CD4-positive, alpha-beta T cell treated with Interleukin-15 for 1 hour (primary cell): Measurements from ENCODE around the gene ROR1.

Experiments used
- DNase-seq: peaks from one replicate; pipeline ENCODE4 v3.0.0-alpha.2; 2020

Gene ROR1

DNA sequence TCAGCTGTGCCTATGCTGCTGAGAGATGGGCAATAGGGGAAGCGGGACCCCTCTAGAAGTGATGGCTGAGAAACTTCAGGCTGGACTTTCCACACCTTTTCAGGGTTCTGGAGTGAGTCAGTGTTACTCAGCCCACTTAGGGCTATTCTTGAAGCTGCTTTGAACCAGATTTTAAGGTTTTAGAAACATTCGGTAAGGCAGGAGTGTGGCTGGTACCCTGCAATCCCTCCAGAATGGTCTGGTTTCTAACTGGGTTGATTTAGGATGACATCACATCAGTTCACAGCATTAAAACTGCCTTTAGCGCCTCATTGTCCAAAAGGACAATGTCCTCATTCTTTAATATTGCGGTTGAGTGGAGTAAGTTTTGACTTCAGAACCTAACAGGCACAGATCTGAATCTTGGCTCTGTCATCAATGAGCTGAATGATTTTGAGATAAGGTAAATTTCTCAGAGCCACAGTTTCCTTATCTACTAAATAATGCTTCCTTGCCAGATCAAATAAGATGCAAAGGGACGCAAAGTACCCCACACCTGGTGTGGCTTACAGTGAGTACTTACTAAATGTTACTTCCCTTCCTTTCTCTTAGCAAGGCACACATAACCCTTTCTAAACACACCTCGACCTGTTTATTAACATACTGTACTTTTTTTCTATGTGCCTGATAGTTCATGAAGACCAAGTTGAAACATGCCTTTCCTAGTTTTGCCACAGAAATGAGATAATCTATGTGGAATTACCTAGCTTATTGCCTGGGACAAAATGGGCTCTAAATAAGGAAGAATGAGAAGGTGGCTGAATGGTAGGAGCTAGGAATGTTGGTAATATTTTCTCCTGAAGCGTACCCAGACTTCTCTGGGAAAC lies 209.8 kb downstream of the ROR1 start:
- DNase-seq = no peak

DNA sequence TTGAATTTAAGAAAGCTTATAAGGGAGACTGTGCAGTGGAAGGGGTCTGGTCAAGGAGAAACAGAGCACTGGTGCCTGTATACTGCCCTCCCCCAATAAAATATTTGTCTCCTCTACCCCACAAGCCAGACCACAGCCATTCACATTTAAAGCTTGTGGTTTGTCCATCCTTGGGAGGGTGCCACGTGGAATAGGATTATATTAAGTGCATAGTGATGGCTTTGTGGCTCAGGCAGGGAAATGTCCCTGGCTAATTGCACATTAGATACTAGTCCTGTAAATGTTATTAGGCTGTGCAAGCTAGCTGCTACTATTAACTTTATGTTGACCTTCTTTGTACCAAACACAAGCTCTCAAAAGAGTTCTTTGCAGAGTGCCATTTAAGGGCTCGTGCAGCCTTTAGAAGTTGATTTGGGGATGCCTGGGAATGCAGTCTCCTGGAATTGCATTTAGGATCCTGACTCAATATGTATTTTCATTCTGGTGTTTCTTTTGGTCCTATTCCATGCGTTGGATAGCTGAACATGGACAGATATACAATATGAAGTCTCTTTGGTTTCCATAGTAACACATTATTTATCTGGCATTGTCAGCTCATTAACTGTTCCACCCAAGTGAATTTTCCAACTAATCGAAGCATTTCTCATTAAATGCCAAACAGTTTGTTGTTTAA lies 210.6 kb downstream of the ROR1 start:
- DNase-seq = no peak

DNA sequence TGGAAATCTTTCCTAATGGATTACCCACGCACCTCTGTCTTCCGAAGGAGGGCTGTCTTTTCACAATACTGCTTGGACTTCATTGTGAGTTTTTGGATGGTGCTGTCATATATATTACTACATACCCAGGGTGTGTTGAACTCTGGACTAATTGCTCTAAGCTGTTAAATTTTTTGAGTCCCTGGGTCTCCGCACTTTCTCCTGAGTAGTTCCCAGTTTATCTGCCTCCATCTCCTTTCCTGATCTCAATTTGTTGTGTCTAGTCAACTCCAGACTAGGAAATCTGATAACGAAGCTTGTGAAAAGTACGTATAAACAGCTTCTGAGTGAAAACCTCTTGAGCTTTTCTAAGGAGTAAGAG lies 211.1 kb downstream of the ROR1 start:
- DNase-seq = no peak

DNA sequence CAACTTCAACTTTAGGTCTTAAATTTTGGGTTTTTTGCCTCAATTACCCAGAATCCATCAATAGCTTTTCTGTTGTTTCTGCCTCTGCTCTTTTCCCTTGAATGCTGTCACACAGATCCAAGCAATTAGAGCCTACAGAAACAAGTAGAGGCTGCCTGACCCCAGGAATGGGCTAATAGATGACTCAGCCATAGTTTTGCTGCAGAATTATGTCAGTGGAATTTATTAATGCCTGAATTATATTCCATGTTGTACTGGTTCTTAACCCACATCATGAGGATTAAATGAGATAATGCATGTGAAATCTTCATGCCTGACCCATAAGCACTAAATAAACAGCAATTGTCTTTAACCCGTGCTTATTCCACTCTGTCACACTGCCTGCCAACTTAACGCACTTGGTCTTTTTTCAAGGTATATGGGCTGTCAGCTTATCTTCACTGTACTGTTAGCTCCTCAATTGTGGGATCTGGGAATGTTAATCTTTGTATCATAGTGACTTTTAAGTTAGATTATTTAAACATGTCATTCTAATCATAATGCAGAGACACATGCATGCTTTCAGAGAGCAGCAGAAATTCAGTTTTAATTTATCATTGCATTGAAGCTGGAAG lies 213.3 kb downstream of the ROR1 start:
- no peak for DNase-seq

DNA sequence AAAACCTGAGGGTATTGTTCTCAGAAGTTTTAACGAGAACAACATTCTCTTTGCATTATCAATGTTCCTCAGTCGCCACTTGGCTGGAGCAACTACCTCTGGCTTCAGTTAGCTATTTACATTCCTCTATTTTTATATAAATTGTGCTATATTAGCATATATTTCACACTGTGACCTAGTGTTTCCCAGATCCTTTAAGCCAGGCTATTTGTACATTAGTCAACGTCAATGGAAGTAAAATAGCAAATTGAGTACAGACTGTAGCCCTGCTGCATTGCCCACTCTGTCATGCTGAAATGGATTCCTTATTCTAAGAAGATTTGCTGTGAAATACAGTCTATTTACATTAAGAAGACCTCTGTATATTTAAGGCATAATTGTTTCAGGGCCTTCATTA lies 213.8 kb downstream of the ROR1 start:
- no peak for DNase-seq

DNA sequence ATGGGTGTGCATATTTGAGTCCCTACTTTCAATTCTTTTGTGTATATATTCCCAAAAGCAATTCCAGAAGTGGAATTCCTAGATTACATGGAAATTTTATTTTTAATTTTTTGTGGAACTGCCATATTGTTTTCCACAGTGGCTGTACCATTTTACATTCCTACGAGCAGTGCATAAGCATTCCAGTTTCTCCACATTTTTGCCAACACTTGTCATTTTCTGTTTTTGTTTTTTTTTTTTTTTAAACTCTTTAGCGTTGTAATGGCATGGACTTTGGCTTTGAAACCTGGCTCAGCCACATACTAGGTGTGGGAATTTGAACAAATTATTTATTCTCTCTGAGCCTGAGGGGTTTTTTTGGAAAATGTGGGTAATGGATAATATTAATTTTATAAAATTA lies 215.1 kb downstream of the ROR1 start:
- no peak for DNase-seq

DNA sequence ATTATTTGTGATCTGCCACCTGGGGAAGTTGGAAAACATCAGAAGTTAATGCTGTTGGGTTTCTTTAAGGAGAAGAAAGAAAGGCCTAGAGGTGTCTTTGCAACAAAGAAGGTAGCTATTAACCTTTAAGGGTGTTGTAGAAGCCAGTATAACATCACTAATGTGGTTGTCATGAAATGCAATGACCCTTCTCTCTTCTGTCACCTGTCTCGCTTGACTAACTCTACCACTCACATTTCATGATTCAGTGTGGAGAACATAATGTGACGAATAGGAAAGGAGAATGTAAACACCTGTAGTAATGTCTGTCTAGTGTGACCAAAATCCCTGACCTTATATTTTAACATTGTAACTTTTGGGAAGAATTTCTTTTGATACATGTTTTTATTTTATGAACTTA lies 217.9 kb downstream of the ROR1 start:
- DNase-seq = no peak

DNA sequence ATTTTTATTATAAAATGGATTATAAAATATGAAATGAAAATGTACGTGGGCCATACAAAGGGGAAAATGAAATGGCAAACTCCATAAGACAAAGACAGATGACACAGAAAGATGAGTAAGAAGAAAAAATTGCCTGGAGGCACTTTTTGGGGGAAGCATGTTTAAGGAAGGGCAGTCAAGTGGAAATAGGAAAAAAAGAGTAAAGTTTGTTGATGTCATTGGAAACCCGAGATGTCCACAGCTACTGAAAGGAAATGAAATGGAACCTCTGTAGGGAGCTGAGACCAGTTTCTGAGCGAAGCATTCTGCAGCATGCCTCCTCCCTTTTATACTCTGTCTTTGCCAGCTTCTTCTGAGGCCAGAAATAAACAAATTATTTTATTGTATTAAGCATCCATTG lies 226.2 kb downstream of the ROR1 start:
- no peak for DNase-seq

DNA sequence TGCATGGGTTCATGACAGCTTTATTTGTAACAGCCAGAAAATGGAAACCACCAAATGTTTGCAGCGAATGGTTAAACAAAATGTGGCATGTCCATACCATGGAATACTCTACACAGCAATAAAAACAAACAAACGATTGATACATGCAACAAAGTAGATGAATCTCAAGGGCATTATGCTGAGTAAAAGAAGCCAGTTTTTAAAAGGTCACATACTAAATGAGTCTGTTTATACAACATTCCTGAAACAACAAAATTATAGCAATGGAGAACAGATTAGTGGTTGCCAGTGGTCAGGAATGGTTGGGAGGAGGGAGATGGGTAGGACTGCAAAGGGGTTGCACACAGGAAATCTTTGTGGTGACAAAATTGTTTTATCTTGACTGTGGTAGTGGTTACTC lies 227.2 kb downstream of the ROR1 start:
- DNase-seq = no peak

DNA sequence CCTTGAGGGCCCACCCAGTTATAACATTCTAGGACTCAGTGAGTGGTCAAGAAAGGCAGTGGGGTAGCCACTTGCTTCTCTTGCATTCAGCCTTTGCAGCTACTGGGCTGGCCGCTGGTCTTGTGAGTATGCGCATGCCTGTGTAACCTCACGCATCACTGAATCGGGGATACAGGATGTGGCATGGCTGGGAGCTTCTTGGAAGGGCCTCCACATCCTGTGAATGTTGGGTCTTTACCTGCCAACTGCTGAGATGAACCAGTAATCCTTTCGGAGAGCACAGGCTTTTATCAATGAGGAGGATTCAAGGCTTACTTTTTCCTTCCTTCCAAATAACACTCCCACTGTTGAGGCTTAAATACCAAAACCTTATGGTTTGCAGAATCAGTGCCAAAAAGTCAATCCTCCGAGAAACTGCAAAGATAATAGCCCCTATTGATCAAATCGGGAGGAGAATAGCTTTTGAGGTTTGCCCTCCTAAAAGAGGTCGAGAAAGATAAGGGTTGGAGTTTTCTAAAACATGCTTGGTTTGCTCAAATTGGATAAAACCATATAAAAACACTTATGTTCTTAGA lies 230.7 kb downstream of the ROR1 start:
- no peak for DNase-seq

DNA sequence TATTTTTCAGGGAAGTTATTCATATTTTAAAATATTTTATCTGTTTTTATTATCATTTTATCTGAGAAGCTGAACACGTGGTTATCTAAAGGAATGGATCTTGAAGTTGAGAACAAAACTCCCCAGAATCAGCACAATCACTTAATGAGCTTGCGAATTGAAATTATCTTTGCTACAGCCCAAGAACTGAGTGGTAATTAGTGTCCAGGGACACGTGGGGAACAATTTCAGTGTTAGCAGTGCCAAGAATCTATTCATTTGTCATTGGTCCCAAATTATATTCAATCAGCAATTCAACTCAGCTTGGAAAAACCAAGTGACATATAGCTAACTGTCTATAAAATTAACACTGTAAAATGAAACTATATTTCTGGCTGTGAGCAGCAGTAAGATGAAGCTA lies 232.0 kb downstream of the ROR1 start:
- no peak for DNase-seq

DNA sequence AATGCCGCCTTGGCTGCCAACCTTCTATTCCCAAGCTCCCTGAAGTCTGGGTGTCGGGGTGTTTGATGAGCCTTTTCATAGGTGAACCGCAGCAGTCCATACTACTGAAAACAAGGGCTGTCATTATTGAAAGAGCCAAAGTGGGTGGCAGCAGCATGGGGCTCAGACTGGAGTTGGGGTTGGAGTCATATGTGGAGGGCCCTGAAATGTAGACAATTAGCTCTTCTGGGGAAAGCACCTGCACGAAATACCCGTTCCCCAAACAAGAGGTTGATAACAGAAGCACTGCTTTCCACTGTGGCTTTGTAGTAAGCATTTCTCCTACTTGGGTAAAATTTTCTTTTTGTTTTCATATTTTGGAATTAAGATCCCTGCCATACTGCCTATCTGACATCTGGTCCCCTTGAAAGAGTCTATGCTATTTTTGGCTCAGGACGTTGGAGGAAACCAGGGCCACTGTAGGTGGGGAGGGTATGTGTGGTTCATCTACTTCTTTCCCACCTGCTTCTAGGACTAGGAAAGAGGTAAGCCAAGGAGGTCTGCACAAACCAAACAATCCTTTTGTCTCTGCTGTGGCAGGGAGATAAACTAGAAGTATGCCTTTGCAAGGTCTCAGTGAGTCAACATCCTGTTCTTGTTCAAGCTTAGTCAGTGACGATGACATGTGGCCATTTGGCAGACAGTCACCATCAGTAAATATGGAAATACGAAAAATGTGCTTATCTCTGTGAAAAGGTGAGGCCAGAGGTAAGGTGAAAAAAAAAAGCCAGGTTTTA lies 232.6 kb downstream of the ROR1 start:
- no peak for DNase-seq

DNA sequence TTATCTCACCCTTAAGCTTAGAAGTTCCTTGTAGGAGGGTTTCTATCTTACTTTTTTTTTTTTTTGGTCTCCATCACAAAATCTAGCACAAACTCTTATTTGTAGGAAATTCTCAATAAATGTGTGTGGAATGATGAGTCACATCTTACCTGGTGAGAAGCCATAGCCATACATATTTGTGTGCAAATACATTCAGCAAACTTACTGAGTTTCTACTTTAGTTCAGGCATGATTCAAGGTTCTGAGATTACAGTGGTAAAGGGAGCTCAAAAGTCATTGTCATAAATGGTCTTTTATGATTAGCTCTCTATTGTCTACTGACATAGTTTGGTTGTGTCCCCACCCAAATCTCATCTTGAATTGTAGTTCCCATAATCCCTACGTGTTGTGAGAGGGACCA lies 236.5 kb downstream of the ROR1 start:
- DNase-seq = no peak

DNA sequence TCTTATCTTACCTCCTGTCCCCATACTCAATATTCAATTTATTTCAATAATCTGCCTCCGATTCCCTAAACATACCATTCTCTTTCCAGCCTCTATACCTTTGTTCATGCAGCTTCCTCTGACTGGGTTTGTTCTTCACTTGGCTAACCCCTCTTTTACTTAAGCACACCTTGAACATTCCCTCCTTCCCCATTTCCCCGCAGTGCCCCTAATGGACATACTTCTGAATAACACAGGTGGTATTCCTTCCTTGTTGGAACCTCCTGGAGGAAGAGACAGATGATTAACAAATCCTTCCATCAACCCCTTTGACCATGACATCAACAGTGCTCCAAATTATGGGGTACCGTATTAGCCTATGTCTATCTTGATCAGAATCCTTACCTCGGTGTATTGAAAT lies 239.6 kb downstream of the ROR1 start:
- no peak for DNase-seq

DNA sequence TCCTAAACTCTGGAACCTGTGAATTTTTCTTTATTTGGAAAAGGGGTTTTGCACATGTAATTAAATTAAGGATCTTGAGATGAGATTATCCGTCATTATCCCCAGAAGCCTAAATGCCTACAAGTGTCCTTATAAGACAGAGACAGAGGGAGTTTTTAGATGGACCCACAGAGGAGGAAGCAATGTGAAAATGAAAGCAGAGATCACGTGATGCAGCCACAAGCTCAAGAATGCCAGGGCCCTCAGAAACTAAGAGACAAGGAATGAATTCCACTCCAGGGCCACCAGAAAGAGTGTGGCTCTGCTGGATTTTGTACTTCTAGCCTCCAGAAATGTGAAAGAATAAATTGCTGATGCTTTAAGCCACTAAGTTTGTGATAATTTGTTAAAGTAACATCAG lies 246.0 kb downstream of the ROR1 start:
- no peak for DNase-seq

DNA sequence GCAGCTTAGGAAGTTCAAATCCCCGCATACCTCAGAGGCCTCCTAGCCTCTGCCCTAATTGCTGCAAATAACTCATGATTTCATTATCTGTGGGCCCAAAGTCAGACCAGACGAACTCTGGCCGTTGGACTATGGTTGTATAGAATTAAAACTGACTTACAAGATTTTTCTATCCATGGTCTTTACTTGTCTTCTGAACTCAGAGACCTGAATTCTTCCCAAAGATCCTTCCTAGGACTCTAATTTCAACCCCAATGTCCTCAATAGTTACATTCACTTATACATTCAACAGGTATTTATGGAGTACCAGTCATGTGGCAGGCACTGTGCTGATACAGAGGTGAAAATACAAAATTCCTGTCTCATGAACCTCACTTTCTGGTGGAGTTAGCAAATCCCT lies 247.2 kb downstream of the ROR1 start:
- DNase-seq = no peak

DNA sequence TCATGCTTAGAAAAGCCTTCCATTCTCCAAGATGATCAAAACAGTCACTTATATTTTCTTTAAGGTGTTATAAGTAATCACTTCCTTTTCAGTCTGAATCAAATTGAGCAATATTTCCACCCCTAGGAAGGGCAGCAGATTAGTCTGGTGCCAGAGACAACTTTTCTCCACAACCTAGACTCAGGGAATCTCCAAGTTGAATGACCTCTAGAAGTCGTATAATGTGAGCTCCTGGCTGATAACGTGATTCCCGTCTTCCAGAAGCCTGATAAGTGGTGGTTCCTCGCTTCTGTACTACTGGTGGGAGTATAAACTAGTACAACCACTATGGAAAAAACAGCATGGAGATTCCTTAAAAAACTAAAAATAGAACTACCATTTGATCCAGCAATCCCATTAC lies 251.2 kb downstream of the ROR1 start:
- DNase-seq = no peak

DNA sequence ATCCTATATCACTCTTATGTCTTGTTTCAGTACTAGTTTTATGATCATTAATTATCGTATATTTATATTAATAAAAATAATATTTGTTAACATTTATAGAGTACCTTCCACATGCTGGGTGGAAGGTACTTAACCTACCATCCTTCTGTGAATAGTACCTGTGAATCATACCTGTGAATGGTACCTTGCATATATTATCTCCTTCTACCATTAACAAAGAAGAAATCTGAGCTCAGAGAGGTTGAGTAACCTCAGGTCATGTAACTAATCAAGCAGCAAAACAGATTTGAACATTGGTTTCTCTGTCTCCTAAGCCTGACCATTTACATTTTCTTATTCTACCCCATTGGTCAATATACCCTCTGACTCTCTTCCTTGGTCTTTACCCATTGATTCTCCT lies 255.2 kb downstream of the ROR1 start:
- no peak for DNase-seq

DNA sequence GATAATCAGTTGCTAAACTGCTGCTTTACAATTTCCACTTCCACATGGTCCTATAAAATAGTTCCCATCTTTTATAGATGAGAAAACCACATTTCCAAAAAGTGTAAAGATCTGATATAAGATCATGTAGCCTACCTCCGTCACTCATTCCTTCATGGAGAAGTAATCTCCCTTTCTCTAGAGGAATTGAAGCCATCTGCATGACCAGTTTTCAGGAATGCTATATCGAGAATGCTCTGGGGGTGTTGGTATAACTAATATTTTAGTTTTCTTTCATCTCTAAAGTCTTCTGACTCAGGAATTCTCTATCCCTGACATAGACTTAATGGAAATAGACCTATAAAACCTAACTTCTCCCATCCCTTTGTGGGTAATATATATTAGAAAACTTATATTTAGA lies 256.6 kb downstream of the ROR1 start:
- DNase-seq = no peak

DNA sequence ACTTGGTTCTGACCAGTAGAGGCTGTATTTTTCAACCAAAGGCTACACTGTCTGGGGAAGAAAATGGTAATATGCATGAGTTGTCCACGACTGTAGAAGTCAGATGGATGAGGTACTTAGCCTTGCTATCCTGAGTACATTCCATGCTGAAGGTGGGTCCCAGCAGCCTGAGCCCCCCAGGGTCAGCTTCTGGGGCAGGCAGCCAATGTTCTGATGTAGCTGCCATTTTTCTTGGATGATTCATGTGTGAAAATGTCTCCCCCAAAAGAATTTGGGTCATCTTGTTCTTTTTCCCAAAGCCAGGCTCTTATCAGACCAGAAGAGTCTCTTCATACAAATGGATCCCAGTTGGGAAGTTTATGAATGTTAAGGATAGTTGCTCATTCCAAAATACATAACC lies 257.4 kb downstream of the ROR1 start:
- DNase-seq = no peak

DNA sequence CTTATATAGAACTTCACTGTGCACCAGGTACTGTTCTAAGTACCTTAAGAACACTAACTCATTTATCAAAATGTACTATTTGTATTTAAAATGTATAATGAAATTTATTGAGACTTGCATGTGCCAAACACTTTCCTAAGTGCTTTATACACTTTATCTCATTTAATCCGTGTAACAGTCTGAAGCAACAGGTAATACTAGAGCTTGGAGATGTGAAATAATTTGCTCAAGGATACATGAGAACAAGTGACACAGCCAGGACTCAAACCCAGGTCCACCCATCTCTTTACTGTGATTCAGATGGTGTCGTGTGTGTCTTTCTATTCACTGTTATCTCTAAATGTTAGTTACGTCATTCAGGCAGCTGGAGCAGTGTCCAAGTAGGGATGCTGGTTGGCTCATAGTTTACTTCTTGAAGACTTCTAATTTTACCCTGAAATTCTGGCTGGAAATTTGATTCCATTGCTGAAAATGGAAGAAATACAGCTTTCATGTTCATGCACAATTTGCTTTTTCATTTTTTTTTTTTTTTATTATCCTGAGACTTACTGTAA lies 259.9 kb downstream of the ROR1 start:
- no peak for DNase-seq

DNA sequence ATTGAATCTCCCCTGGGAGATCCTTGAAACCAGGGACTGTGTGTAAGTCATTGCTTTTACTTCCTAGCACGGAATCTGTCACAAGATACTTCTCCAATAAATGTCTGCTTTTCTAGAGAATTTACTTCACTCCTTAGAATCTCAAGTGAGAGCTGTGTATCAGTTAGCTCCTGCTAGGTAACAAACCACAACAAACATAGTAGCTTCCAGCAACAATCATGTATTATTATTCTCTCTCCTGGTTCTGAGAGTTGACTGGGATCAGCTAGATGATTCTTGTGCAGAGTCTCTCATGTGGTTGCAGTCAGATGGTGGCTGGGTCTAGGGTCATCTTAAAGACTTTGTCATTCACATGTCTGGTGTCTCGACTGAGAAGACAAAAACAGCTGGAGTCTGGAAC lies 262.7 kb downstream of the ROR1 start:
- DNase-seq = no peak

DNA sequence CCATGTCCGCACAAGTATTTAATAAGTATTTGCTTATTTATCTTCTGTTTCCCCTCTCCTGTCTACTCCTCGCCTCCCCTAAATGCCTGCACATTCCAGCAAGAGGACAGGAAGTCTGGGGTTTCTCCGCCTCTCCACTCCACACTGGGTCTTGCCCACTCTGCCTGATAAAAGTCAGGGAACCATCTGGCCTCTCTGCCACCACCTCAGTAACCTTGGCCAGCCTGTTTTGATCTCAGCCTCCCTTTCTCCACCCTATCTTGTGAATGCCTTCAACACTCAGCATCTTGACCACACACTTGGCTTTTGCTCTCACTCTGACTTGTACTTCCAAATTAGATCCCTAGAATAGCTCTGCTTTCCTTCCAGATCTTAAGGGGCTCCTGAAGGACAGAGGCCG lies 264.3 kb downstream of the ROR1 start:
- no peak for DNase-seq
